RWPE1 (cell line): Measurements from ENCODE around the gene KHDC4.

ENCODE experiments used
- CTCF ChIA-PET: fragments of 350-600 bp; sonication (Branson Sonifier 250); formaldehyde crosslinking; extraction: SDS; loops from one replicate; lab custom pipeline; 2021; lab: Yijun Ruan, JAX
- POLR2A ChIA-PET: fragments of 400-600 bp; formaldehyde crosslinking; extraction: SDS; loops from one replicate; lab custom pipeline; 2020; ENCODE audit warnings: antibody characterized with exemption; ENCODE audit not compliant: low non-redundant PET; lab: Yijun Ruan, JAX
- DNase-seq: peaks from one replicate; pipeline ENCODE4 v3.0.0; 2012; ENCODE audit warnings: low spot score
- H3K27ac ChIP-seq: fragments of 450-650 bp; 2 replicates; pipeline ENCODE4 v1.5.1; 2017
- CTCF ChIP-seq: fragments of 450-650 bp; conservative IDR thresholded peaks from 2 replicates; pipeline ENCODE4 v1.5.1; 2017; ENCODE audit warnings: low read depth, mild to moderate bottlenecking

Gene KHDC4

GRCh38 chr1:155912056-155912536, 22.1 kb downstream of the KHDC4 start:
- CTCF ChIA-PET: interaction anchor here (0.6 kb wide), 1 partner anchor 17 kb away, joined by 3 read pairs; no protein-coding TSS in a partner anchor
- no peak for DNase-seq
- peak overlapping the region; percentile 90 for H3K27ac ChIP-seq
- POLR2A ChIA-PET: no interaction called here
- TF ChIP-seq CTCF: no peak

- CTCF ChIA-PET: interaction anchor here (0.5 to 0.6 kb wide), 2 partner anchors 16 to 27 kb away, joined by 3 to 4 read pairs; no protein-coding TSS in a partner anchor
- peak; percentile 82 for DNase-seq
- peak within 1 kb of the TSS; percentile 90 for H3K27ac ChIP-seq
- POLR2A ChIA-PET: no interaction called here
- TF ChIP-seq CTCF: no peak
These were observed 22.8 kb downstream of the KHDC4 start, which contains the start of gene RIT1 for GRCh38 chr1:155911156-155912055. Gene RIT1, minus strand, starts transcription at chr1:155911349. Its CDS starts 588 bp downstream, at chr1:155910761.

GRCh38 chr1:155910621-155911121, 23.5 kb downstream of the KHDC4 start:
- ChIA-PET POLR2A (no interaction called here), CTCF (interaction anchor here (0.5 kb wide), 1 partner anchor 27 kb away, joined by 4 read pairs; no protein-coding TSS in a partner anchor)
- peak overlapping the region; percentile 90 for H3K27ac ChIP-seq
- TF ChIP-seq CTCF: no peak
- peak; percentile 16 for DNase-seq

- ChIA-PET CTCF (no interaction called here), POLR2A (no interaction called here)
- H3K27ac ChIP-seq: no peak overlapping the region
- DNase-seq: no peak
- TF ChIP-seq CTCF: no peak
These were observed 24.3 kb downstream of the KHDC4 start for GRCh38 chr1:155909894-155910293.

GRCh38 chr1:155904261-155904660, 30.0 kb downstream of the KHDC4 start:
- no peak for DNase-seq
- CTCF ChIA-PET: no interaction called here
- POLR2A ChIA-PET: no interaction called here
- no peak for TF ChIP-seq CTCF
- H3K27ac ChIP-seq: no peak overlapping the region

GRCh38 chr1:155900161-155900560, 34.1 kb downstream of the KHDC4 start:
- no peak for DNase-seq
- TF ChIP-seq CTCF: no peak
- H3K27ac ChIP-seq: no peak overlapping the region
- ChIA-PET CTCF (no interaction called here), POLR2A (no interaction called here)
